GM12891 (cell line): ENCODE data around the gene UBN1.
"Not testable (repeated sequence)": the region's sequence is repeated elsewhere in the genome, so short reads cannot be mapped to it uniquely, and the experiment has no call there.

Source experiments
- DNase-seq: peaks from one replicate; pipeline ENCODE4 v3.0.0; 2011; ENCODE audit warnings: low spot score; ENCODE audit not compliant: insufficient read length
- FAIRE-seq: peaks from 2 replicates; lab custom pipeline; 2011; peaks lifted over from hg19 to GRCh38; lab: Jason Lieb, UNC
- PAX5 ChIP-seq: IDR thresholded peaks from 2 replicates; pipeline ENCODE4 v1.6.1; 2011; ENCODE audit warnings: low read length, moderate library complexity, mild to moderate bottlenecking; ENCODE audit not compliant: insufficient read depth, severe bottlenecking
- POLR2A ChIP-seq: IDR thresholded peaks from 2 replicates; pipeline ENCODE4 v1.6.1; 2011; ENCODE audit warnings: low read depth, low read length, control low read depth
- POLR2AphosphoS5 ChIP-seq: IDR thresholded peaks from 2 replicates; pipeline ENCODE4 v1.6.1; 2011; ENCODE audit warnings: low read depth, low read length, control low read depth
- POU2F2 ChIP-seq: IDR thresholded peaks from 2 replicates; pipeline ENCODE4 v1.6.1; 2011; ENCODE audit warnings: low read depth, mild to moderate bottlenecking, control low read depth, low read length, moderate library complexity
- SPI1 ChIP-seq: IDR thresholded peaks from 2 replicates; pipeline ENCODE4 v1.6.1; 2011; ENCODE audit warnings: low read depth, low read length, control low read depth
- TAF1 ChIP-seq: IDR thresholded peaks from 2 replicates; pipeline ENCODE4 v1.6.1; 2011; ENCODE audit warnings: low read depth, low read length, control low read depth

Gene UBN1

DNA sequence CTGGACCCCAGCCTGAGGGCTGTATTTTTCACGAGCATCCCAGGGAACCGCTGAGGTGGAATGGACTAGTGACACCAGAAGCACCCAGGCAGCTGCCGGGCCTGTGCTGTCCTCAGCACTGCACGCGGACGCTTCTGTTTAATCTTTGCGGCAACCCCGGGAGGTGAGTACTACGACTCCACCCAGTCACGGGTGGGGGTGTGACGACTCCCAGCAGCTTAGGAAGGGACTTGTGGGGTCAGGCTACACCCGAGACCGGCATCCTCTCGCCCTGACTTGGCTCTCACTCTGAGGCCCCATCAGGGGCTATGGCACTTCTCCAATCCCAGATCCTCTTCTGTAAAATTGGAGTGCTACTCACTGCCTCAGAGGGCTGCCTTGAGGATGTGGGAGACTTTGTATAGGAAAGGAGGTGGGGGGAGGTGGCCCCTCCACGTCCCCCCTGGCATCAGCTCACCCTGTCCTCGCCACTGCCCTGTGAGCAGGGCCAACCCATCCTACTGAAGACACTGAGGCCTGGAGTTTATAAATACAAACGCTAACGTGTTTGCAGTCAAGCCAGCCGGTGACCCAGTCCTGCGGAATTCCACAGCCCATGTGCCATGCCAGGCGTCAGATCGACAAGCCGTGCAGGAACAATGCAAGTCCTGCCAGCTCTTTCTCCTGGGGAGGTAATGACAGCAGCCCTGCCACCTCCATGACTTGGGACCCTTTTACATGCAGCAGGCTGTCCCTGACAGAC lies 45.3 kb downstream of the UBN1 start:
- FAIRE-seq (no peak), DNase-seq (no peak)
- TF ChIP-seq TAF1 (no peak), PAX5 (no peak), POLR2AphosphoS5 (no peak), POU2F2 (no peak), POLR2A (no peak), SPI1 (no peak)

- TF ChIP-seq POLR2AphosphoS5: no peak
- TF ChIP-seq TAF1: no peak
- no peak for TF ChIP-seq POU2F2
- no peak for TF ChIP-seq POLR2A
- TF ChIP-seq PAX5: no peak
- TF ChIP-seq SPI1: no peak
- FAIRE-seq: no peak
- no peak for DNase-seq
Measured at GRCh38 chr16:4893103-4893862, 46.0 kb downstream of the UBN1 start.

GRCh38 chr16:4894276-4895150 lies 47.2 kb downstream of the UBN1 start:
- DNase-seq: no peak

DNA sequence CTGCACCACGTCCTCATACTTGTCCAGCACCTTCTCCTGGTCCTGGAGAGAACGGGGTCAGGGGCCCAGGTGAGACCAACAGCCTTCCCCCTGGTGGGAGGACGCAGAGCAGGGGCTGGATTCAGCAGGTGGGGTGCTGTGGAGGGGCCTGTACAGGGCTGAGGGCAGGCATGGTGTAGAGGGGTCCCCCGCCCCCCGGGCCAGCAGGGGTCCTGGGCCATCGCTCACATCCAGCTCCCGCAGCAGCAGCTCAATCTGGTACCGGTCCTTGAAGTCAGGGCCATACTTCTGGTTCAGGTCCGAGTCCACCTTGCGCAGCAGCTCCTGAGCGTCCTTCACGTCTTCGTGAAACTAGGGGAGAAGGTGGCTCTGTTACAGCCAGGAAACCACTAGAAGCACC lies 48.1 kb downstream of the UBN1 start:
- FAIRE-seq (no peak), DNase-seq (no peak)
- no peak for TF ChIP-seq POU2F2
- TF ChIP-seq POLR2A: no peak
- no peak for TF ChIP-seq POLR2AphosphoS5
- TF ChIP-seq PAX5: no peak
- no peak for TF ChIP-seq TAF1
- no peak for TF ChIP-seq SPI1

More at GRCh38 chr16:4894276-4895150, 47.2 kb downstream of the UBN1 start:
- no peak for FAIRE-seq
- TF ChIP-seq POLR2A (no peak), POU2F2 (no peak), PAX5 (no peak), SPI1 (no peak), TAF1 (no peak), POLR2AphosphoS5 (no peak)

- DNase-seq, FAIRE-seq: not testable (repeated sequence)
Measured at GRCh38 chr16:4896761-4897160, 49.5 kb downstream of the UBN1 start.

- no peak for FAIRE-seq
- TF ChIP-seq SPI1: no peak
- no peak for TF ChIP-seq POLR2AphosphoS5
- no peak for TF ChIP-seq POU2F2
- no peak for TF ChIP-seq POLR2A
- TF ChIP-seq PAX5: no peak
- no peak for TF ChIP-seq TAF1
- DNase-seq: no peak
Measured at GRCh38 chr16:4897328-4897727, 50.0 kb downstream of the UBN1 start.

DNA sequence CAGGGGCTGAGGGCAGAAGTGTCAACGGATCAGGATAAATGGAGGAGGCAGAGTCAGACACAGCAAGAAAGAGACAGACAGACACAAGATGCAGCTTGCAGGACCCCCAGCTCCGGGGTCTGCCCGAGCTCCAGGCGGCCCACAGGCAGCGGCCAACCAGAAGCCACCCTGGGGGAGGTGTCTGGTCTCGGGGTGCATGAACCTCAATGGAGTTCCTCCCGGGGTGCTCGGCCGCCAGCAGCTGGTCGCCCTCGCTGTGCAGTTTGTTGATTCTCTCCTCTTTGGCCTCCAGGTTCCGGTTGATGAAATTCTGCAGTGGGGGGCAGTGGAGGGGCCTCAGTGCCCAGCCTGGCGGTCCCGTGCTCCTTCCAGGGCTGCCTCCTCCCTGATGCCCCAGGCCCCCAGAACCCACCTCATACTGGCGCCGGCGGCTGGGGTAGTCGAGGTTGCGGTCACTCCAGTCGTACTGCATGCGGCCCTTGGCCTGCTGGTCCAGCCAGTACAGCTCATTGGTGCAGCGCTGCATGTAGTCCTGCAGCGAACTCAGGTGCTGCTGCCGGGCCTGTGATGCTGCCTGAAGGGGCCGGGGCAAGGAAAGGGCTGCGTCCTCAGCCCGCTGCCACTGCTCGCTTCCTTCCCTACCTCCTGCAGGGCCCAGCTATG lies 51.7 kb downstream of the UBN1 start:
- no peak for DNase-seq
- FAIRE-seq: no peak
- TF ChIP-seq PAX5 (no peak), TAF1 (no peak), POLR2AphosphoS5 (no peak), POLR2A (no peak), POU2F2 (no peak), SPI1 (no peak)

- DNase-seq (no peak), FAIRE-seq (no peak)
- TF ChIP-seq PAX5: no peak
- TF ChIP-seq POU2F2: no peak
- no peak for TF ChIP-seq TAF1
- TF ChIP-seq POLR2A: no peak
- no peak for TF ChIP-seq POLR2AphosphoS5
Measured at GRCh38 chr16:4899474-4899846, 52.2 kb downstream of the UBN1 start.
